Myocyte (in vitro differentiated cells): ENCODE data around the gene DCN. TPM values are rescaled to one million over a fixed set of nuclear protein-coding genes. Genes with fewer than 3 reads are reported as not detected.
A peak's percentile ranks its signal among the peaks of the same experiment; 100 is the strongest.

Experiments
- DNase-seq: peaks from one replicate; pipeline ENCODE4 v3.0.0-alpha.2; 2012; ENCODE audit warnings: low read depth
- total RNA-seq: library from RNA; depleted of rRNA; stranded (reverse); fragments of >200 nt; gene quantifications from 2 replicates; pipeline ENCODE4 v1.2.3, GENCODE V29; 2014

DCN gene
- total RNA-seq, 1 donor from 2014 or later, result 356 TPM

GRCh38 chr12:91103624-91104023 is 79.0 kb downstream of the DCN start:
- no peak for DNase-seq

DNA sequence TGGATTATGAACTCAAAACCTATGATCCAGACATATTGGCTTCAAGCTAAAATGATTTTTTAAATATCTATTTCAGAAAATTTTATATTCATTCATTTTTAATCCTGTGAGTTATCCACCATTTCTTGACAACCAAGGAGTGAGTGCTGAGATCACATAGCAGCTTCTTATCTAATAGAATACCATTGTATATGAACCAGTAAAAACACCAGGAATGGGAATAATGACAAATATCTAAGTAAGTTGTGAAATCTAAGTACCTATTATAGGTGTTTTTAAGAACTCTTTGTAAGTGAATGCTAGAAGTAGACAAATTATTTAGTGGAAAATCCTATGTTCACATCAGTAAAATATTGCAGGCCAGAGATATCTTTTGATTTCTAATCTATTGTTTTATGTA is 79.5 kb downstream of the DCN start:
- DNase-seq, result no peak

DNA sequence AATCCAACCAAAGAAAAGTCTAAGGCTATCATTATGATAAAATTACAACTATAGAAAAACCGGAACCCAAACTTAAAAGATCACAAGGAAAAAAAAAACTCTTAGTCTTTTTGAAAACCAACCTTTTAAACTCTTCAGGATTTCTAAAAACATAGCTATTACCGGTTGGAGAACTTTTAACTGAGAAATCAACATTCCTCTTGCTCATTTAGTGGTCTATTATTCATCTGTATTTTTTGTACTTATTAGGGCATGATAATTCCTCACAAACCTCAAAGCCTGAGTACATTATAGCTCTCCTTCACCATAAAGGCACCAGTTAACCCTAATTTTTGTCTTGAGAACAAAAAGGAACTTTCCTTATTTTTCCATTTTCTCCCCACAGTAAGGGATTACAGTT is 81.7 kb downstream of the DCN start:
- no peak for DNase-seq

- DNase-seq, result no peak
These were observed 82.8 kb downstream of the DCN start for GRCh38 chr12:91099836-91100235.

DNA sequence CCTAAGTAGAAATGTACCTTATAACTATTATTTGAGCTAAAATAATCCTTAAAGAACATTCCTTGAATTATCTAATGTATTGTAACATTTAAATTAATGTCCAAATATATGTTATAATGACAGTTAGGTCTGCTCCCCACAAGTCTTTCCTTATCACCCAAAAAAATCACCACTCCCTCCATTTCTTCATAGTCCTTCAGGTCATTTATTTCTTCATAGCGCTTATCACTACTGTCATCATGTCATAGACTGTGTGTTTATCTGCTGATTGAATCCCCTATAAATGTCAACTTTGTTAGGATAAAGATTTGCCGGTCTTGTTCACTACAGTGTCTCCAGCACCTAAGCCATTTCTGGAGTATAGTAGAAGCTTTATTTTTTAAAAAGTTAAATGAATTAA is 83.3 kb downstream of the DCN start:
- DNase-seq, result no peak

GRCh38 chr12:91098941-91099340 is 83.7 kb downstream of the DCN start:
- peak; percentile 86 for DNase-seq

GRCh38 chr12:91098461-91098860 is 84.2 kb downstream of the DCN start:
- no peak for DNase-seq

- no peak for DNase-seq
These were observed 87.7 kb downstream of the DCN start for GRCh38 chr12:91094957-91095356.

DNA sequence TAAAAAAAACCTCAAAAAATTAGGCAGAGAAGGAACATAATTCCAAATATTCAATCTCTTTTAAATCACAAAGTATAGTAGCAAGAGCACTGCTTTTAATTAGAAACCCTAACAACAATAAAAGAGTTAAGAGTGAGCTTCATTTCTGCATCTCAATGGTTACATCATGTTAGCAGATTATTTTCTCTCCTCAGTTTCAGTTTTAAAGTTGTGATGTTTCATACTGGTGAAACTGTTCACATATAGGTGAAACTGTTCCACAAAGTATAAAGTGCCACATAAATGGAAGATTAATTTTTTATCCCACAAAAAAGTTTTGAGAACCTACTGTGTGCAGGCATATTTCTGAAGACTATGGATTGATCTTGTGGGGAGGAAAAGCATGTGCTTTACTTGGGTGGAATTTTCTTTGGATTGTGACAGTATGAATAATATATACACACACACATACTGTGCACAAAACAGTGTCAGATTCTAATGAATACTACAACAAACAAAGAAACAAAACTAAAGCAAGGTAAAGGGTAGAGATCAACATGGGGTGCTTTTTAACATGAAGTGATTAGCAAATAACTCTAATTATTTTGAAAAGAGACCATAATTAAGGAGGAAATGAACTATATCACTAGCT is 88.5 kb downstream of the DCN start:
- DNase-seq, result no peak

- no peak for DNase-seq
These were observed 89.3 kb downstream of the DCN start for GRCh38 chr12:91093341-91093740.

- no peak for DNase-seq
These were observed 90.5 kb downstream of the DCN start for GRCh38 chr12:91091916-91092715.

Other genes starting within 250 kb of the DCN start
- not detected in 2 replicates for gene CCER1, start 227.6 kb downstream of the DCN start, total RNA-seq
- gene EPYC, start 177.8 kb downstream of the DCN start, total RNA-seq, result not detected in 2 replicates
- gene KERA, start 124.8 kb downstream of the DCN start, total RNA-seq, result not detected in 2 replicates
- 147 and 149 TPM in 2 replicates for gene LUM, start 71.3 kb downstream of the DCN start, total RNA-seq